AML-193 (cell line): ENCODE measurements around the gene PPP1R37.

ENCODE experiments used
- DNase-seq, 2 experiments: peaks; one replicate each; lab custom pipeline; 2025; lab: John Stamatoyannopoulos, UW

PPP1R37 gene, protein sequence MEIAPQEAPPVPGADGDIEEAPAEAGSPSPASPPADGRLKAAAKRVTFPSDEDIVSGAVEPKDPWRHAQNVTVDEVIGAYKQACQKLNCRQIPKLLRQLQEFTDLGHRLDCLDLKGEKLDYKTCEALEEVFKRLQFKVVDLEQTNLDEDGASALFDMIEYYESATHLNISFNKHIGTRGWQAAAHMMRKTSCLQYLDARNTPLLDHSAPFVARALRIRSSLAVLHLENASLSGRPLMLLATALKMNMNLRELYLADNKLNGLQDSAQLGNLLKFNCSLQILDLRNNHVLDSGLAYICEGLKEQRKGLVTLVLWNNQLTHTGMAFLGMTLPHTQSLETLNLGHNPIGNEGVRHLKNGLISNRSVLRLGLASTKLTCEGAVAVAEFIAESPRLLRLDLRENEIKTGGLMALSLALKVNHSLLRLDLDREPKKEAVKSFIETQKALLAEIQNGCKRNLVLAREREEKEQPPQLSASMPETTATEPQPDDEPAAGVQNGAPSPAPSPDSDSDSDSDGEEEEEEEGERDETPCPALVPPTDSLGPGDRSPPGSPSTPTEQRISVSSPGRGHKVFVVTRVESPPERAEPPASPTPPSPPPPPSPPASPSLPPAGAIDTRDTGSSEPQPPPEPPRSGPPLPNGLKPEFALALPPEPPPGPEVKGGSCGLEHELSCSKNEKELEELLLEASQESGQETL

DNA sequence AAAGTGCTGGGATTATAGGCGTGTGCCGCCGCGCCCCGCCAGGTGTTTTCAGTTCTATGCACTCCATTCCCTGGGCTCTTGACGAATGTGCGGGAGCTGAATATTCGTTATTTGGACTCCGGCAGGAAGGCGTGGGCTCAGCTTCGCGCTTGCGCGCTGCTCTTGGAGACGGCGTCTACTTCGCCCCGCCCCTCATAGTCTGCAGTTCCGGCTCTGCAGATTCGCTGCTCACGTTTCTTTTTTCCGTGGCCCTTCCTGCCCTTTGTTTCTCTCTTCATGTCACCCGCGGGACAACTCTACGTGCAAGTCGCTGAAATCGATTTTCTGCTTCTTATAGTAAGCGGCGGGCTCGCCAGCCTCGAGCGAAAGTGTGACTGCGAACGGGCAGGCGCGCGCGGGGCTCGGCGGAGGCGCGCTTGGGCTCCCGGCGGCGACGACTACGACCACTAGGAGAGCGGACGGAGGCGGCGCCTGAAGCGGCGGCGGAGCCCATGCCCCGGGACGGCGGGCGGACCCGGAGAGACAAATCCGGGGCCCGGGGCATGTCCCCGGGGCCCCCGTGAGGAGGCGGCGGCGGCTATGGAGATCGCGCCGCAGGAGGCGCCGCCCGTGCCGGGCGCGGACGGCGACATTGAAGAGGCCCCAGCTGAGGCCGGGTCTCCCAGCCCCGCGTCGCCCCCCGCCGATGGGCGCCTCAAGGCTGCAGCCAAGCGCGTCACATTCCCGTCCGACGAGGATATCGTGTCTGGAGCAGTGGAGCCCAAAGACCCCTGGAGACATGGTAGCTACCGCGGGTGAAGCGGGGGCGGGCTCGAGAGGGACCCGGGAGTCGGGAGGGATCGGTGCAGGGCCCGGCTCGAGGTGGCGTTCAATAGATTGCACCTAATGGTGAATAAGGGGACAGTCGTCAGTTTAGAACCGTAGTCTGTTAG lies at the start of gene PPP1R37:
TSS of gene PPP1R37 (plus strand) at position 433 of the 932 bp plus-strand sequence. CDS start at position 580, 147 bp downstream.
- DNase-seq, result peak; percentile 80 to 87

DNA sequence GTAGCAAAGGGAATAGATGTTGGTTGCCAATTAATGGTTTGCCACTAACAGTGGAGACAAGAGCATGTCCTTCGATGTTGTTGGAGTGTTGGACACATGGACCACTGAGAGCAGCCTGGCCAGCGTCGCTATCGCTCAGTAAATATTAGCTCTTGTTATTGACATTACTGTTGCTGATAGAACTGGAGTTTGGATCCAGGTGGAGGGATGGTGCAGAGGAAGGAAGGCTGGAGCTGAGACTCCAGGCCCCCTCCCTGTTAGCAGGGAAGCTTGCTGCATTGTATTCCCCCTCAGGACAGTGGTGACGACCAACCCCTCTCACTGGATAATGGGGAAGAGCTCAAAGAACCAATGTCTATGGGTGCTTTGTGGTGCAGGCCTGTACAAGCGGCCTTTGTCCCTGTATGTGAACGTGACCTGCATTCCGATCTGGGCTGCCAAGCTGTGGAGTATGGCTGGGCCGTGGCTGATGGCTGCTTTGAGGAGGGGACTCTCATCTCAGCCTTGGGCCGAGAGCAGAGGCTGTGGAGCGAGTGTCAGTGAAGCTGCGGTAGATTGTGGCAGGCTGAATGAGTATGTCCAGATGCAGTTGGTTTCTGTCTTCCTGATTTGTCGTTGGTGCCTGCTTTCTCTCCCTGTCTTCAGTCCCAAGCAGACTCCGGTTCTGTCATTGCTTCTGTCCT lies 47.2 kb upstream of the PPP1R37 start:
- no peak for DNase-seq

DNA sequence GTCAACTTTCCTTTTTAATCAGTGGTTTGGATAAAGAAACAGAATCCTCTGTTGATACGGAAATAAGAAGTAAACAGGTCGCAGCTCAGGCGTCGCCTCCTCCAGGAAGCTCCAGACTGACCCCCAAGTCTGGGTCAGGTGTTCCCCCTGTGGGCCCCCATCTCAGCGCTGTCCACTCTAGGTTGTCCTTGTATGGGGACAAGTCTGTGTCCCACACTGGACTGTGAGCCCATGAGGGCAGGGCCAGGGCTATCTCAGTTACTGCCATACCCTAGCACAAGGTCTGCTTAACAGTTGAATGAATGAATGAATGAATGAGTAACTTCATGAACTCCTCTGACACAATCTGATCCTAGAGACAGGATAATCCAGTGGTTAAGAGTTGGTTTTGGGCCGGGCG lies 46.6 kb upstream of the PPP1R37 start:
- DNase-seq, result no peak

DNA sequence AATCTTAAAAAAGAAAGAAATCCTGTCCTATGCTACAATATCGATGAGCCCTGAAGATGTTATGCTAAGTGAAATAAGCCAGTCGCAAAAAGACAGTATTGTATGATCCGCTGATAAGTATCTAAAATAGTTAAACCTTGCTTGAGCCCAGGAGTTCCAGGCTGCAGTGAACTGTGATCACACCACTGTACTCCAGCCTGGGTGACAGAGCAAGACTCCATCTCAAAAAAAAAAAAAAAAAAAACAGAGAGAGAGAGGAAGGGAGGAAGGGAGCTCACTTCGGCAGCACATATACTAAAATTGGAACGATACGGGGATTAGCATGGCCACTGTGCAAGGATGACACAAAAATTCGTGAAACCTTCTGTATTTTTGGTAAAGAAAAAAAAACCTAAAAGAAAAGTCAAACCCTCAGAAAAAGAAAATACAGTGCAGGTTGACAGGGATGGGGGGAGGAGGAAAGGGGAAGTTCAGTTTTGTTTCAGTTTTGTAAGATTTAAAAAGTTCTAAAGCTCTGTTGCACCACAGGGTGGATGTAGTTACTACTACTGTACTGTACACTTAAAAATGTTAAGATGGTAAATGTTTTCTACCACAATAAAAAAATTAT lies 45.7 kb upstream of the PPP1R37 start:
- DNase-seq, result peak; percentile 72 to 79

DNA sequence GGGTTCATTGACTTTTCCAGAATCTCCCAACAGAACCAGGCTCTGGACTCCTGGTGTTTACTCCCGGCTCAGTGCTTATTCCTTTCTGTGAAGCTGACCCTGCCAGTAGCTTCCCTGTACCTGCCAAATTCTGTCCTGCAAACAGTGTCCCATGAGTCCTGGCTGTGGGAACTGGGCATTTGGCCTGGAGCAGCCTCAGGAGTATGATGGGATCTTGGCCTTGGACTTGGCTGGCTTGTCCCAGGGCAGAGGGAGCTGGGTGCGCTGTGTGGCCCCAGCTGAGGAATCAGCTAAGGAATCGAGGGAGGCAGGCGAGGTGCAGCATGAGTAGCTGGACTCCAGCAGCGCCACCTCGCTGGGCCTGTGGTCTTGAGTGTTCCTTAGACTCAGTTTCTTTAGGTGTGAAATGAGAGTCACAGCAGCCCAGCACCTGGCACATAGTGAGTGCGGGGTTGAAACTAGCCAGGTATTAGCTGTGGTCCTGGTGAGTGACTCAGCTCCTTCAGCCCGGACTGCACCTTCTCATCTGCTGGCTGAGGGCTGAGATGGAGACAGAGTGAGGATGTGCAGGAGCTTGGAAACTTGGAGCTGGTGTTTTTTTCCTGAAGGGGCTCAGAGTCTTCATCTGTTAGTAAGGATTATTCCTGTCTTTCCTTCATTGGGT lies 43.8 kb upstream of the PPP1R37 start:
- no peak for DNase-seq

- no peak for DNase-seq
Measured at GRCh38 chr19:45050036-45050435, 42.9 kb upstream of the PPP1R37 start.

- no peak for DNase-seq
Measured at GRCh38 chr19:45051929-45052579, 40.9 kb upstream of the PPP1R37 start.

DNA sequence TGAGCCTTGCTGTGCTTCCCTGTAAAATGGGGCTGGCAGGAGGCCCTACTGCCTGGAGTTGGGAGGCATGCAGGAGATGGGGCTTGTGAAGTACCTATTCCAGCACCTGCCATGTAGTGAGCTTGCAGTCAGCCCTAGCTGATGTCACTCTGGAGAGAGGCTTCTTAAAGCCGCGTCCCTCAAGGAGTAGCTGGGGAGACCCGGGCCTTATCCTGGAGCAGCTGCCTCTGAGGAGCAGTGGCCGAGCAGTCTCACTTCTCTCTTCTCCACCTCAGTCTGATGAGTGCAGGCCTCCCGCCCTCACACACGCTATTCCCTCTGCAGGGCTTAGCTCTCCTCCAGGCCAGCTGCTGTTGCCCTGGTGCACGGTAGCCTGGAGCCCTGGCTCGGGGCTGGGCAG lies 36.1 kb upstream of the PPP1R37 start:
- no peak for DNase-seq

- no peak for DNase-seq
Measured at GRCh38 chr19:45057444-45057843, 35.5 kb upstream of the PPP1R37 start.

DNA sequence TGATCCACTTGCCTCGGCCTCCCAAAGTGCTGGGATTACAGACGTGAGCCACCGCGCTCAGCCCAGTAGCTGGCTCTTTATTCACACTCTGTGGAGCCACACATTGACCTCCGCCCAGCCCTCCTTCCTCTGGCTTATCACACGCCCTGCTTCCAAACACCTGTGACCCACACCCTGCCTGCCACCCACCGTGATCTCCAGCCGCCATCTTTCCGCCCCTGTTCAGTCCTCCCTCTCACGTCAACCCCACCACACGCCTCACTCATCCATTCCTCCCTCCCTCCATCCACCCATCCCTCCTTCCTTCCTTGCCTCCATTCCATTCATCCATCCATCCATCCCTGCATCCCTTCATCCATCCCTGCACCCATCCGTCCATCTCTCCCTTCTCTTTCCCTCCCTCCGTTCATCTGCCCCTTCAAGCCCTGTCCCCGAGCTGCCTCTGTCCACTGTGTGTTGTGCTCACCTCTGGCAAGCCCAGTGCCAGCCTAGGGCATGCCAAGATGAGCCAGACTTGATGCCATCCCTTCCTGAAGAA lies 34.3 kb upstream of the PPP1R37 start:
- no peak for DNase-seq

- peak; percentile 77 to 81 for DNase-seq
Measured at GRCh38 chr19:45059258-45059965, 33.6 kb upstream of the PPP1R37 start.

- DNase-seq, result no peak
Measured at GRCh38 chr19:45061965-45062364, 31.0 kb upstream of the PPP1R37 start.

DNA sequence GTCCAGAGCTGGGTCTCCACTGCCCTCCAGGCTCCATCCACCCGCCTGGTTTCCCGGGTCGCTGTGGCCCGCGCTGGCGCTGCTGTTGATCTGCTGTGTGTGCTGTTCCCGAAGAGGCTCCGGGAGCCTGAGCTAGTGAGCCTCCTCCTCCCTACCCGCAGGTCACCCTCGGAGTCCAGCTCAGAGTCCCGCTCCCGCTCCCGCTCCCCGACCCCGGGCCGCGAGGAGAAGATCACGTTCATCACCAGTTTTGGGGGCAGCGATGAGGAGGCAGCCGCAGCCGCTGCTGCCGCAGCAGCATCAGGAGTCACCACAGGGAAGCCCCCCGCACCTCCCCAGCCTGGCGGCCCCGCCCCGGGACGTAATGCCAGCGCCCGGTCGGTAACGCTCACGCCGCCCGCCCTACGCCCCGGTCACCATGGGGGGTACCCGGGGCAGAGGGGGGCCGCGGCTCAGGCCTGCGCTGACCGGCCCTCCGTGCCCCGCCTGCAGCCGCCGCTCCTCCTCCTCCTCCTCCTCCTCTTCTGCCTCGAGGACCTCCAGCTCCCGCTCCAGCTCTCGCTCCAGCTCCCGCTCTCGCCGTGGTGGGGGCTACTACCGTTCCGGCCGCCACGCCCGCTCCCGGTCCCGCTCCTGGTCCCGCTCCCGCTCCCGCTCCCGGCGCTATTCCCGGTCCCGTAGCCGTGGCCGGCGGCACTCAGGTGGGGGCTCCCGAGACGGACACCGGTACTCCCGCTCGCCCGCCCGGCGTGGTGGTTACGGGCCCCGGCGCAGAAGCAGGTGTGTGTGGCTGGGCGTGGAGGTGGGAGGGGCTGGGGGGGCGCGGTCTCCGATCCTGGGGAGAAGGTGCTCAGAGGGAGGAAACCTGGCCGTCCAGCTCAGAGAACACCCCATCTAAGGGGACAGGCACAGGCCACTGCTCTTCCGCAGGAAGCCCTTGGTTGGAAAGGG lies 28.9 kb upstream of the PPP1R37 start:
- no peak for DNase-seq

- DNase-seq, result no peak
Measured at GRCh38 chr19:45066921-45067661, 25.9 kb upstream of the PPP1R37 start.

DNA sequence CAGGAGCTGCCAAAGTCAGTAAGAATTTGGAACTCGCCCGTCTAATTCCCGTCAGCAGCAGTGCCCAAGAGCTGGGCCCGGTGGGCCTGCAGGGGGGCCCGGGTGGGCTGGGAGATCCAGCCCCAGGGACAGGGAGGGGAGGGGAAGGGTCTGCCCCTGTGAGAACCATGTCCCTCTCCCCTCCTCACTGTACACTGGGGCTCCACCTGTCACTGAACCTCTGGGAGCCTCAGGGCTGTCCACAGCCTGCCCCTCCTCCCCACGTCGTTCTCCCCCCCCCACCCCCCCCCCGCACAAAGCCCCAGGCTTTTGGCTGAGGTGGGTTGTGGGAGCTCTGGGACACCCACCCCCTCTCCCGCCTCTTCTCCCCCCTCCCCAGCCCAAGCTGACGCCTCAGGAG lies 24.9 kb upstream of the PPP1R37 start:
- DNase-seq, result no peak

GRCh38 chr19:45069056-45069455 lies 23.9 kb upstream of the PPP1R37 start:
- DNase-seq, result no peak

DNA sequence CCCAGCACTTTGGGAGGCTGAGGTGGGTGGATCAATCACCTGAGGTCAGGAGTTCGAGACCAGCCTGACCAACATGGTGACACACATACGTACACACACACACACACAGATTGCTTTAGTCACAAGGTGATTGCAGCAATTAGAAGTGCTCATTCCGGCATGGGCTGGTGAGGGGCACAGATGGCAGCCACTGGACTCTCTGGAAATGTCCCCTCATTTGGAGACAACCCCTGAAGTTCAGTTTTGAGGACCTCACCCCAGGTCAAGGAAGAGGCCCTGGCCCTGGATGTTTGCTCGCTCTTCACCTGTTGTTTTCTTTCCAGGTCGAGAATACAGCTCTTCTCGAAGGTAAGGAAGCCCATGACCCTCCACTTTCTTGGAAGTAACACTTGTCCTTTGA lies 22.8 kb upstream of the PPP1R37 start:
- no peak for DNase-seq
